Loucy (cell line): ENCODE results near the gene SBF2.

Experiments used
- CTCF ChIP-seq: fragments of 200-600 bp; sonication (generic); conservative IDR thresholded peaks from 2 replicates; pipeline ENCODE4 v1.5.1; 2014; ENCODE audit warnings: mild to moderate bottlenecking, antibody characterized with exemption, low read length
- EZH2phosphoT487 ChIP-seq: fragments of 200-600 bp; IDR thresholded peaks from 2 replicates; pipeline ENCODE4 v1.6.1; 2018; ENCODE audit warnings: antibody characterized with exemption, mild to moderate bottlenecking, moderate library complexity, borderline replicate concordance

GRCh38 chr11:9741260-9741659 lies 552.8 kb downstream of the SBF2 start:
- TF ChIP-seq CTCF, result no peak
- no peak for TF ChIP-seq EZH2phosphoT487
